ENCODE data around the gene DAG1. TPM values are rescaled to one million over a fixed set of nuclear protein-coding genes. Genes with fewer than 3 reads are reported as not detected.

DAG1 gene
- total and polyA plus RNA-seq, 2 experiments from 2014 or later, result 29.9 to 152 TPM

- Mint-ChIP-seq H3K27me3 (ENCODE audit: insufficient read depth, low read depth, poor library complexity) (peaks cover 12% of the 10 kb centered on the region), H3K9me3 (no peaks in the 10 kb centered on the region), H3K36me3 (ENCODE audit: low read depth) (no peaks in the 10 kb centered on the region), H3K27ac (no peak overlapping the region), H3K4me1 (peaks cover 23% of the 10 kb centered on the region; the same call in 2 of the 3 replicates), H3K4me3 (peak overlapping the region; percentile 71)
- H3K4me3 ChIP-seq, result peak overlapping the region; percentile 73
- ATAC-seq (peak; percentile 84), DNase-seq (ENCODE audit: low spot score) (peak; percentile 96)
- no peak for TF ChIP-seq EZH2phosphoT487 (IDR thresholded peaks at IDR 0.05; ENCODE audit: unreplicated experiment)
- TF ChIP-seq POLR2AphosphoS5 (IDR thresholded peaks at IDR 0.05; ENCODE audit: low read depth), result peak; percentile 72
- TF ChIP-seq ETS1 (IDR thresholded peaks at IDR 0.05), result no peak
- TF ChIP-seq, protein P1, sequence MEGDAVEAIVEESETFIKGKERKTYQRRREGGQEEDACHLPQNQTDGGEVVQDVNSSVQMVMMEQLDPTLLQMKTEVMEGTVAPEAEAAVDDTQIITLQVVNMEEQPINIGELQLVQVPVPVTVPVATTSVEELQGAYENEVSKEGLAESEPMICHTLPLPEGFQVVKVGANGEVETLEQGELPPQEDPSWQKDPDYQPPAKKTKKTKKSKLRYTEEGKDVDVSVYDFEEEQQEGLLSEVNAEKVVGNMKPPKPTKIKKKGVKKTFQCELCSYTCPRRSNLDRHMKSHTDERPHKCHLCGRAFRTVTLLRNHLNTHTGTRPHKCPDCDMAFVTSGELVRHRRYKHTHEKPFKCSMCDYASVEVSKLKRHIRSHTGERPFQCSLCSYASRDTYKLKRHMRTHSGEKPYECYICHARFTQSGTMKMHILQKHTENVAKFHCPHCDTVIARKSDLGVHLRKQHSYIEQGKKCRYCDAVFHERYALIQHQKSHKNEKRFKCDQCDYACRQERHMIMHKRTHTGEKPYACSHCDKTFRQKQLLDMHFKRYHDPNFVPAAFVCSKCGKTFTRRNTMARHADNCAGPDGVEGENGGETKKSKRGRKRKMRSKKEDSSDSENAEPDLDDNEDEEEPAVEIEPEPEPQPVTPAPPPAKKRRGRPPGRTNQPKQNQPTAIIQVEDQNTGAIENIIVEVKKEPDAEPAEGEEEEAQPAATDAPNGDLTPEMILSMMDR (conservative IDR thresholded peaks at IDR 0.05; ENCODE audit: low read depth in 2 of 2), result peak; percentile 74 to 94
- no peak for TF ChIP-seq ZNF462 (CRISPR knock-in tag; IDR thresholded peaks at IDR 0.05)
- no peak for TF ChIP-seq CREB1 (CRISPR knock-in tag; IDR thresholded peaks at IDR 0.05; ENCODE audit: low read depth)
- H3F3A ChIP-seq (replicated peaks; ENCODE audit: low read depth), result peaks cover 17% of the 10 kb centered on the region
- H4K20me1 ChIP-seq (replicated peaks; ENCODE audit: insufficient read depth), result no peaks in the 10 kb centered on the region
- H2AFZ ChIP-seq, result peak overlapping the region; percentile 96
- H3K27me3 ChIP-seq (ENCODE audit: insufficient read depth), result no peaks in the 10 kb centered on the region
- H3K9me2 ChIP-seq (ENCODE audit: insufficient read depth), result no peaks in the 10 kb centered on the region
- peak overlapping the region; percentile 87 for H3K4me2 ChIP-seq
- H3K79me2 ChIP-seq (replicated peaks; ENCODE audit: insufficient read depth), result no peaks in the 10 kb centered on the region
- H3K4me1 ChIP-seq (ENCODE audit: insufficient read depth), result no peaks in the 10 kb centered on the region
- peak overlapping the region; percentile 63; the same call in 1 of the 2 replicates for H3K27ac ChIP-seq (ENCODE audit: low read depth)
- H3K36me3 ChIP-seq (ENCODE audit: insufficient read depth), result no peaks in the 10 kb centered on the region
Measured at GRCh38 chr3:49539659-49540560, 69.8 kb downstream of the DAG1 start.
